ENCODE results near the gene RPTOR.

The RPTOR gene

GRCh38 chr17:80967404-80967872 lies 422.8 kb downstream of the RPTOR start:
- no peak for DNase-seq
- intact Hi-C loops (cut with DNase I) = no loop called here

GRCh38 chr17:80968602-80969029 lies 424.0 kb downstream of the RPTOR start:
- intact Hi-C loops (cut with DNase I) = no loop called here
- DNase-seq = peak; percentile 41 to 96 (median 78)

GRCh38 chr17:80969030-80969673 lies 424.5 kb downstream of the RPTOR start:
- intact Hi-C loops (cut with DNase I) = no loop called here
- peak in 1 of 10 donors; percentile 44 for DNase-seq

GRCh38 chr17:80969674-80970043 lies 425.0 kb downstream of the RPTOR start:
- peak in 1 of 10 donors; percentile 62 for DNase-seq
- intact Hi-C loops (cut with DNase I) = loop anchor here (2.0 kb wide), 1 partner anchor 103 kb away; no protein-coding TSS in a partner anchor

GRCh38 chr17:80970044-80970761 lies 425.6 kb downstream of the RPTOR start:
- intact Hi-C loops (cut with DNase I) = loop anchor here (2.0 kb wide), 1 partner anchor 103 kb away; no protein-coding TSS in a partner anchor
- peak in 9 of 10 donors; percentile 52 to 93 (median 67) for DNase-seq

- peak in 1 of 10 donors; percentile 86 for DNase-seq
- intact Hi-C loops (cut with DNase I) = loop anchor here (2.0 kb wide), 1 partner anchor 104 kb away; no protein-coding TSS in a partner anchor
Observed at GRCh38 chr17:80970762-80971703, 426.4 kb downstream of the RPTOR start.

GRCh38 chr17:80971704-80972304 lies 427.2 kb downstream of the RPTOR start:
- no peak for DNase-seq
- intact Hi-C loops (cut with DNase I) = loop anchor here (2.0 kb wide), 1 partner anchor 105 kb away; no protein-coding TSS in a partner anchor

- intact Hi-C loops (cut with DNase I) = no loop called here
- DNase-seq = no peak
Observed at GRCh38 chr17:80976701-80977100, 432.1 kb downstream of the RPTOR start.

- DNase-seq = no peak
- intact Hi-C loops (cut with DNase I) = no loop called here
Observed at GRCh38 chr17:80977172-80977571, 432.5 kb downstream of the RPTOR start.

- peak in 1 of 10 donors; percentile 62 for DNase-seq
- intact Hi-C loops (cut with DNase I) = no loop called here
Observed at GRCh38 chr17:80978499-80979497, 434.2 kb downstream of the RPTOR start.

GRCh38 chr17:80979547-80980378 lies 435.1 kb downstream of the RPTOR start:
- intact Hi-C loops (cut with DNase I) = no loop called here
- no peak for DNase-seq

GRCh38 chr17:80980397-80981061 lies 435.9 kb downstream of the RPTOR start:
- intact Hi-C loops (cut with DNase I) = loop anchor here (1.0 kb wide), 1 partner anchor 553 kb away; no protein-coding TSS in a partner anchor

GRCh38 chr17:80981062-80981902 lies 436.6 kb downstream of the RPTOR start:
- no peak for DNase-seq
- intact Hi-C loops (cut with DNase I) = loop anchor here (1.0 kb wide), 1 partner anchor 554 kb away; no protein-coding TSS in a partner anchor

More at GRCh38 chr17:80980397-80981061, 435.9 kb downstream of the RPTOR start:
- no peak for DNase-seq

- intact Hi-C loops (cut with DNase I) = loop anchor here (1.0 kb wide), 1 partner anchor 555 kb away; no protein-coding TSS in a partner anchor
- no peak for DNase-seq
Observed at GRCh38 chr17:80981929-80982425, 437.3 kb downstream of the RPTOR start.

- no peak for DNase-seq
- intact Hi-C loops (cut with DNase I) = no loop called here
Observed at GRCh38 chr17:80982426-80982974, 437.9 kb downstream of the RPTOR start.

- intact Hi-C loops (cut with DNase I) = no loop called here
Observed at GRCh38 chr17:80983545-80983944, 438.9 kb downstream of the RPTOR start.

More at GRCh38 chr17:80983545-80983944, 438.9 kb downstream of the RPTOR start:
- DNase-seq = no peak

Data from posterior cingulate gyrus (tissue), 11 donors.